B cell (primary cell): Measurements from ENCODE around the gene ATG4A. TPM values are rescaled to one million over a fixed set of nuclear protein-coding genes. Genes with fewer than 3 reads are reported as not detected.

Experiments used
- ATAC-seq: fragments of 200-7000 bp; cut with Tn5 transposase; one replicate; pipeline ENCODE4 v1.10.0; 2021; ENCODE audit warnings: low read depth, mild to moderate bottlenecking, moderate number of reproducible peaks, moderate library complexity
- CTCF ChIA-PET: fragments of 350-600 bp; sonication (Branson Sonifier 250); formaldehyde crosslinking; loops from one replicate; lab custom pipeline; 2021; ENCODE audit warnings: antibody characterized with exemption, inconsistent platforms; lab: Charles Lee
- POLR2A ChIA-PET: fragments of 350-600 bp; sonication (Branson Sonifier 250); formaldehyde crosslinking; loops from one replicate; lab custom pipeline; 2021; ENCODE audit warnings: antibody characterized with exemption; lab: Charles Lee
- DNase-seq: peaks from one replicate; pipeline ENCODE4 v3.0.0; 2013
- H2AFZ ChIP-seq: 2 replicates; pipeline ENCODE4 v1.6.1; 2012; ENCODE audit warnings: mild to moderate bottlenecking, low read depth, low read length; ENCODE audit not compliant: insufficient read depth, poor library complexity, severe bottlenecking
- H3K27ac ChIP-seq, 2 donors: 1 replicate in 1 of 2; 2 replicates in 1 of 2; pipeline ENCODE4 v1.5.1; 2012 to 2013; ENCODE audit warnings: low read length in 2 of 2, mild to moderate bottlenecking in 2 of 2, moderate library complexity in 1 of 2
- H3K27me3 ChIP-seq, 4 experiments: fragments of 200-600 bp in 1 of 4; sonication (generic) in 1 of 4; replicated peaks in 1 of 4; 1 replicate in 2 of 4; 2 replicates in 2 of 4; pipeline versions ENCODE4 v1.6.1 to v1.7.0; 2013 to 2016; ENCODE audit warnings: low read length in 3 of 4, mild to moderate bottlenecking in 2 of 4, mixed read lengths in 1 of 4, moderate library complexity in 1 of 4; ENCODE audit not compliant: insufficient read depth in 4 of 4, control insufficient read depth in 3 of 4; ENCODE audit errors: control extremely low read depth in 1 of 4
- H3K36me3 ChIP-seq, 2 experiments: replicated peaks in 1 of 2; 1 replicate in 1 of 2; 2 replicates in 1 of 2; pipeline versions ENCODE4 v1.6.1 to v1.7.1; 2013; ENCODE audit warnings: low read length in 1 of 2; ENCODE audit not compliant: insufficient read depth in 2 of 2, control insufficient read depth in 1 of 2; ENCODE audit errors: control extremely low read depth in 1 of 2, extremely low read depth in 1 of 2
- H3K4me1 ChIP-seq, 2 donors: fragments of 200-600 bp in 1 of 2; sonication (generic) in 1 of 2; 1 replicate in 1 of 2; 2 replicates in 1 of 2; pipeline versions ENCODE4 v1.5.1 to v1.6.1; 2013 to 2017; ENCODE audit warnings: low read length in 2 of 2; ENCODE audit not compliant: control insufficient read depth in 2 of 2, insufficient read depth in 2 of 2
- H3K4me2 ChIP-seq: replicated peaks from 2 replicates; pipeline ENCODE3; 2012; ENCODE audit warnings: mild to moderate bottlenecking, low read depth, low read length; ENCODE audit not compliant: poor library complexity, severe bottlenecking
- H3K4me3 ChIP-seq, 5 experiments: fragments of 200-600 bp in 1 of 5; sonication (generic) in 1 of 5; 1 replicate in 3 of 5; 2 replicates in 2 of 5; pipeline versions ENCODE4 v1.5.1 to v1.7.0; 2011 to 2016; ENCODE audit warnings: low read length in 4 of 5, mild to moderate bottlenecking in 4 of 5, low read depth in 2 of 5, control low read depth in 1 of 5, moderate library complexity in 1 of 5; ENCODE audit not compliant: insufficient read depth in 1 of 5; ENCODE audit errors: control extremely low read depth in 1 of 5, extremely low read depth in 1 of 5
- H3K79me2 ChIP-seq: fragments of 200-600 bp; sonication (generic); one replicate; pipeline ENCODE4 v1.6.0; 2016; ENCODE audit warnings: low read length; ENCODE audit not compliant: control insufficient read depth, insufficient read depth
- H3K9ac ChIP-seq: fragments of 200-600 bp; sonication (generic); 2 replicates; pipeline ENCODE4 v1.6.1; 2017; ENCODE audit warnings: mild to moderate bottlenecking, low read length, moderate library complexity
- H3K9me3 ChIP-seq, 3 donors: one replicate each; pipeline versions ENCODE4 v1.6.1 to v1.7.1; 2013; ENCODE audit warnings: low read length in 2 of 3; ENCODE audit not compliant: control insufficient read depth in 2 of 3, insufficient read depth in 1 of 3; ENCODE audit errors: control extremely low read depth in 1 of 3
- H4K20me1 ChIP-seq: 2 replicates; pipeline ENCODE4 v1.6.0; 2012; ENCODE audit warnings: mild to moderate bottlenecking, low read length; ENCODE audit not compliant: insufficient read depth, control insufficient read depth, poor library complexity, severe bottlenecking
- H3K27ac Mint-ChIP-seq: one replicate; pipeline ENCODE4 v1.8.0; 2021; ENCODE audit warnings: mixed read lengths
- H3K27me3 Mint-ChIP-seq: one replicate; pipeline ENCODE4 v1.8.0; 2021; ENCODE audit warnings: mixed read lengths
- H3K4me1 Mint-ChIP-seq: one replicate; pipeline ENCODE4 v1.8.0; 2021; ENCODE audit warnings: mixed read lengths
- H3K4me3 Mint-ChIP-seq: one replicate; pipeline ENCODE4 v1.8.0; 2021; ENCODE audit warnings: mixed read lengths
- H3K9me3 Mint-ChIP-seq: one replicate; pipeline ENCODE4 v1.8.0; 2022; ENCODE audit warnings: mixed read lengths; ENCODE audit not compliant: insufficient read depth
- CTCF ChIP-seq: fragments of 200-600 bp; IDR thresholded peaks from one replicate; pipeline ENCODE4 v1.8.0; 2022; ENCODE audit warnings: antibody characterized with exemption, mild to moderate bottlenecking
- EZH2 ChIP-seq: IDR thresholded peaks from 2 replicates; pipeline ENCODE4 v1.6.1; 2012; ENCODE audit warnings: borderline replicate concordance, low read depth, mild to moderate bottlenecking, moderate library complexity, low read length; ENCODE audit not compliant: insufficient read depth, poor library complexity, severe bottlenecking
- WGBS: methylation state at CpG from one replicate; pipeline ENCODE4 v1.1.5; 2013; ENCODE audit warnings: missing lambda C conversion rate; ENCODE audit not compliant: insufficient coverage; 5-methylcytosine and 5-hydroxymethylcytosine counted together
- intact Hi-C: fragments of 100-400 bp; cut with micrococcal nuclease; formaldehyde crosslinking; loops from one replicate; pipeline ENCODE4 v1.10.0; 2022
- polyA plus RNA-seq: library from polyadenylated mRNA; depleted of rRNA; stranded (reverse); fragments of >200 nt; gene quantifications from 2 replicates; pipeline ENCODE4 v1.2.3, GENCODE V29; 2012
- total RNA-seq, 2 donors: library from RNA; stranded (reverse); fragments of 120-200 nt in 1 of 2; gene quantifications; 1 replicate in 1 of 2; 2 replicates in 1 of 2; pipeline versions ENCODE4 v1.2.3 to v1.2.4, GENCODE V29; 2013 to 2022

ATG4A gene
- total and polyA plus RNA-seq, 2 donors (not counting 1 experiment from before 2014, with no cell fraction given): 6.1 to 11.4 TPM

- ATAC-seq: no peak
- Mint-ChIP-seq H3K4me1 (no peaks in the 10 kb centered on the region), H3K9me3 (no peaks in the 10 kb centered on the region), H3K27me3 (peaks cover 10% of the 10 kb centered on the region), H3K4me3 (no peak overlapping the region), H3K27ac (no peak overlapping the region)
- TF ChIP-seq CTCF: no peak
- TF ChIP-seq EZH2: no peak
- no peaks in the 10 kb centered on the region for H3K4me1 ChIP-seq
- POLR2A ChIA-PET: no interaction called here
- H3K4me3 ChIP-seq: no peak overlapping the region
- H3K36me3 ChIP-seq: no peaks in the 10 kb centered on the region
- no peak overlapping the region for H3K9ac ChIP-seq
- no peak overlapping the region for H3K4me2 ChIP-seq
- H3K27me3 ChIP-seq: peaks cover 0 to 2% (median 0%) of the 10 kb centered on the region in 4 experiments
- no peak for DNase-seq
- H4K20me1 ChIP-seq: no peaks in the 10 kb centered on the region
- no peaks in the 10 kb centered on the region for H3K9me3 ChIP-seq
- WGBS: 100% methylated on average over 1 of the region's 1 CpG
- no peaks in the 10 kb centered on the region for H3K79me2 ChIP-seq
- no peak overlapping the region for H2AFZ ChIP-seq
- CTCF ChIA-PET: no interaction called here
- no peak overlapping the region for H3K27ac ChIP-seq
- intact Hi-C loops: no loop called here
These were observed 106.8 kb downstream of the ATG4A start for GRCh38 chrX:108198420-108198819.

- CTCF ChIA-PET: no interaction called here
- no peak overlapping the region for H3K27ac ChIP-seq
- no CpG with 5 or more reads among the region's 2 CpGs for WGBS
These were observed 107.5 kb downstream of the ATG4A start for GRCh38 chrX:108199041-108199440.

More at GRCh38 chrX:108199041-108199440, 107.5 kb downstream of the ATG4A start:
- no peaks in the 10 kb centered on the region for H3K4me1 ChIP-seq
- POLR2A ChIA-PET: no interaction called here
- no peaks in the 10 kb centered on the region for H3K4me1 Mint-ChIP-seq
- no peak overlapping the region for H3K4me2 ChIP-seq
- no peak overlapping the region for H3K9ac ChIP-seq
- no peaks in the 10 kb centered on the region for H3K36me3 ChIP-seq
- H3K27me3 Mint-ChIP-seq: peaks cover 10% of the 10 kb centered on the region
- no peaks in the 10 kb centered on the region for H3K9me3 Mint-ChIP-seq
- no peak overlapping the region for H3K4me3 Mint-ChIP-seq
- no peaks in the 10 kb centered on the region for H4K20me1 ChIP-seq
- H3K79me2 ChIP-seq: no peaks in the 10 kb centered on the region
- intact Hi-C loops: no loop called here
- no peak overlapping the region for H3K4me3 ChIP-seq
- DNase-seq (no peak), ATAC-seq (no peak)
- peaks cover 0 to 3% (median 0%) of the 10 kb centered on the region in 4 experiments for H3K27me3 ChIP-seq
- H3K9me3 ChIP-seq: no peaks in the 10 kb centered on the region
- no peak overlapping the region for H2AFZ ChIP-seq
- no peak overlapping the region for H3K27ac Mint-ChIP-seq
- TF ChIP-seq EZH2 (no peak), CTCF (no peak)
